GM12892 (cell line): ENCODE data around the gene HMCES.

Experiments
- POLR2A ChIP-seq: IDR thresholded peaks from 2 replicates; pipeline ENCODE4 v1.6.1; 2011; ENCODE audit warnings: low read depth, low read length, control low read depth
- POLR2AphosphoS5 ChIP-seq: IDR thresholded peaks from 2 replicates; pipeline ENCODE4 v1.6.1; 2011; ENCODE audit warnings: low read depth, low read length, control low read depth
- TAF1 ChIP-seq: IDR thresholded peaks from 2 replicates; pipeline ENCODE4 v1.6.1; 2011; ENCODE audit warnings: low read depth, mild to moderate bottlenecking, control low read depth, low read length, borderline replicate concordance

- TF ChIP-seq POLR2A (no peak), POLR2AphosphoS5 (no peak), TAF1 (no peak)
Measured at GRCh38 chr3:129326138-129326537, 47.5 kb downstream of the HMCES start.
